ENCODE results near the gene FOXP1.

DNA sequence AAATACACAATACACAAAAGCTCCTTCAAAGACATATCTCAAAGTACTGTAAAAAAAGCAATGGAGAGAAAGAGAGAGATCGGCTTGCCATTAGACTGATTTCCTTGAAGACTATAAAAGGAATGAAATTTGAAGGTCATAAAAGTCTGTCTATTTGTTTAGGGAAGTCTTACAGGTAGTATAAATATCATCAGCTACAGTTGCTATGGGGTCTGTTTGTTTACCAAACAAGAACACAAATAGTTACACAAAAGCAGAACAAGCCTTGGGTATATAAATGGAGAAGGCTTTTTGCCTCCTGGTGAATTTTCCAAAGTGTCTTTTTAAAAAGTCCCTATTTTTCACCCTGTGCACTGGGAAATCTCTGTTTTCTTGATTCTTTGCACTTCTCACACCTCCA lies 552.3 kb downstream of the FOXP1 start:
- TF ChIP-seq, protein P1, sequence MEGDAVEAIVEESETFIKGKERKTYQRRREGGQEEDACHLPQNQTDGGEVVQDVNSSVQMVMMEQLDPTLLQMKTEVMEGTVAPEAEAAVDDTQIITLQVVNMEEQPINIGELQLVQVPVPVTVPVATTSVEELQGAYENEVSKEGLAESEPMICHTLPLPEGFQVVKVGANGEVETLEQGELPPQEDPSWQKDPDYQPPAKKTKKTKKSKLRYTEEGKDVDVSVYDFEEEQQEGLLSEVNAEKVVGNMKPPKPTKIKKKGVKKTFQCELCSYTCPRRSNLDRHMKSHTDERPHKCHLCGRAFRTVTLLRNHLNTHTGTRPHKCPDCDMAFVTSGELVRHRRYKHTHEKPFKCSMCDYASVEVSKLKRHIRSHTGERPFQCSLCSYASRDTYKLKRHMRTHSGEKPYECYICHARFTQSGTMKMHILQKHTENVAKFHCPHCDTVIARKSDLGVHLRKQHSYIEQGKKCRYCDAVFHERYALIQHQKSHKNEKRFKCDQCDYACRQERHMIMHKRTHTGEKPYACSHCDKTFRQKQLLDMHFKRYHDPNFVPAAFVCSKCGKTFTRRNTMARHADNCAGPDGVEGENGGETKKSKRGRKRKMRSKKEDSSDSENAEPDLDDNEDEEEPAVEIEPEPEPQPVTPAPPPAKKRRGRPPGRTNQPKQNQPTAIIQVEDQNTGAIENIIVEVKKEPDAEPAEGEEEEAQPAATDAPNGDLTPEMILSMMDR (IDR thresholded peaks at IDR 0.05; ENCODE audit: insufficient read depth, low read depth, low read length) = no peak
- no peak for TF ChIP-seq EZH2 (IDR thresholded peaks at IDR 0.05; ENCODE audit: insufficient read depth, low read length)

All from astrocyte (in vitro differentiated cells and primary cell).